AG04449 (cell line): ENCODE results near the gene EEF1A1.
"Not testable (repeated sequence)": the region's sequence is repeated elsewhere in the genome, so short reads cannot be mapped to it uniquely, and the experiment has no call there.

Experiments used
- CTCF ChIA-PET: fragments of 350-600 bp; formaldehyde crosslinking; extraction: SDS; loops from one replicate; lab custom pipeline; 2021; ENCODE audit warnings: antibody characterized with exemption; lab: Yijun Ruan, JAX
- POLR2A ChIA-PET: fragments of 400-600, 350-600 bp; formaldehyde crosslinking; extraction: SDS; loops from one replicate; lab custom pipeline; 2020; ENCODE audit warnings: antibody characterized with exemption, inconsistent platforms; lab: Yijun Ruan, JAX
- DNase-seq: peaks from one replicate; pipeline ENCODE4 v3.0.0-alpha.2; 2010; ENCODE audit warnings: low read depth, low spot score
- H3K4me3 ChIP-seq: 2 replicates; pipeline ENCODE4 v1.5.1; 2011; ENCODE audit warnings: low read depth, mild to moderate bottlenecking, control low read depth, low read length
- TF ChIP-seq, protein P1 (sequence below): IDR thresholded peaks from one replicate; pipeline ENCODE4 v1.5.1; 2011; ENCODE audit warnings: mild to moderate bottlenecking, moderate library complexity, low read length, control low read depth, inconsistent platforms; ENCODE audit not compliant: insufficient read depth; ENCODE audit errors: missing control alignments

Gene EEF1A1

GRCh38 chr6:73509851-73510250, 11.0 kb downstream of the EEF1A1 start:
- POLR2A ChIA-PET, result interaction anchor here (1.1 kb wide), 1 partner anchor 12 kb away, joined by 3 read pairs; no protein-coding TSS in a partner anchor
- TF ChIP-seq, protein P1, sequence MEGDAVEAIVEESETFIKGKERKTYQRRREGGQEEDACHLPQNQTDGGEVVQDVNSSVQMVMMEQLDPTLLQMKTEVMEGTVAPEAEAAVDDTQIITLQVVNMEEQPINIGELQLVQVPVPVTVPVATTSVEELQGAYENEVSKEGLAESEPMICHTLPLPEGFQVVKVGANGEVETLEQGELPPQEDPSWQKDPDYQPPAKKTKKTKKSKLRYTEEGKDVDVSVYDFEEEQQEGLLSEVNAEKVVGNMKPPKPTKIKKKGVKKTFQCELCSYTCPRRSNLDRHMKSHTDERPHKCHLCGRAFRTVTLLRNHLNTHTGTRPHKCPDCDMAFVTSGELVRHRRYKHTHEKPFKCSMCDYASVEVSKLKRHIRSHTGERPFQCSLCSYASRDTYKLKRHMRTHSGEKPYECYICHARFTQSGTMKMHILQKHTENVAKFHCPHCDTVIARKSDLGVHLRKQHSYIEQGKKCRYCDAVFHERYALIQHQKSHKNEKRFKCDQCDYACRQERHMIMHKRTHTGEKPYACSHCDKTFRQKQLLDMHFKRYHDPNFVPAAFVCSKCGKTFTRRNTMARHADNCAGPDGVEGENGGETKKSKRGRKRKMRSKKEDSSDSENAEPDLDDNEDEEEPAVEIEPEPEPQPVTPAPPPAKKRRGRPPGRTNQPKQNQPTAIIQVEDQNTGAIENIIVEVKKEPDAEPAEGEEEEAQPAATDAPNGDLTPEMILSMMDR, result no peak
- no peak for DNase-seq
- no peak overlapping the region for H3K4me3 ChIP-seq
- CTCF ChIA-PET, result no interaction called here

DNA sequence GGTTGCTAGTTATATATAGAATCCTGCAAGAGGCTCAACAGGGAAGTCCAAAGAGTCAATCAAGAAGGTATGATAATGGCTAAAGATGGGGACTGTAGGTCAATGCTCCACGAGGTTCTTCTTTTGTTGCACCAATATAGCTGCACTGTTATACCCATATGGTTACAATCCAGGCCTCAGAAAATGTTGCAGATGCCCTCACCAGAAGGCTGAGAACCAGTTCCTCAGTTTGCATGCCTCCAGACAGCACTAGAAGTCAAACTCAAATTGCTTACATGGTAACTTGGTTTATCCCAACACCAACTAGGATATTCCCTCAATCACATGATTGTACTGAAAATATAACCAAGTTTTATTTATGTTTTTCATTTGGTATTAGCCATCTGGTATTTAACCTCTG, 12.1 kb downstream of the EEF1A1 start:
- TF ChIP-seq, protein P1, result no peak
- POLR2A ChIA-PET, result no interaction called here
- CTCF ChIA-PET, result interaction anchor here (0.7 to 1.6 kb wide), 2 partner anchors 102 to 144 kb away, joined by 3 to 4 read pairs; no protein-coding TSS in a partner anchor
- H3K4me3 ChIP-seq, result no peak overlapping the region
- DNase-seq, result no peak

DNA sequence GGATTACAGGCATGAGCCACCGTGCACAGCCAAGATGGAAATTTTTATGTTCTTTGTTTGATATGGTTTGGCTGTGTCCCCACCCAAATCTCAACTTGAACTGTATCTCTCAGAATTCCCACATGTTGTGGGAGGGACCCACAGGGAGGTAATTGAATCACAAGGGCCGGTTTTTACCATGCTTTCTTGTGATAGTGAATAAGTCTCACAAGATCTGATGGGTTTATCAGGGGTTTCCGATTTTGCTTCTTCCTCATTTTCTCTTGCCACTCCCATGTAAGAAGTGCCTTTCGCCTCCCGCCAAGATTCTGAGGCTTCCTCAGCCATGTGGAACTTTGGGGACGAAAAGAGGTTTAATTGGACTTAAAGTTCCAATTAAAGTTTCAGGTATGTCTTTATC, 14.6 kb downstream of the EEF1A1 start:
- DNase-seq, result no peak
- POLR2A ChIA-PET, result no interaction called here
- no peak overlapping the region for H3K4me3 ChIP-seq
- CTCF ChIA-PET, result interaction anchor here (1.4 kb wide), 1 partner anchor 105 kb away, joined by 8 read pairs; no protein-coding TSS in a partner anchor
- TF ChIP-seq, protein P1, result no peak

GRCh38 chr6:73505705-73506104, 15.1 kb downstream of the EEF1A1 start:
- DNase-seq, H3K4me3 ChIP-seq, POLR2A ChIA-PET: not testable (repeated sequence)
- CTCF ChIA-PET, result interaction anchor here (1.4 kb wide), 1 partner anchor 105 kb away, joined by 8 read pairs; no protein-coding TSS in a partner anchor

- ChIA-PET POLR2A (no interaction called here), CTCF (interaction anchor here (1.4 kb wide), 1 partner anchor 106 kb away, joined by 8 read pairs; no protein-coding TSS in a partner anchor)
- DNase-seq, result no peak
- H3K4me3 ChIP-seq, result no peak overlapping the region
- TF ChIP-seq, protein P1, result no peak
These were observed 15.7 kb downstream of the EEF1A1 start for GRCh38 chr6:73505142-73505541.

DNA sequence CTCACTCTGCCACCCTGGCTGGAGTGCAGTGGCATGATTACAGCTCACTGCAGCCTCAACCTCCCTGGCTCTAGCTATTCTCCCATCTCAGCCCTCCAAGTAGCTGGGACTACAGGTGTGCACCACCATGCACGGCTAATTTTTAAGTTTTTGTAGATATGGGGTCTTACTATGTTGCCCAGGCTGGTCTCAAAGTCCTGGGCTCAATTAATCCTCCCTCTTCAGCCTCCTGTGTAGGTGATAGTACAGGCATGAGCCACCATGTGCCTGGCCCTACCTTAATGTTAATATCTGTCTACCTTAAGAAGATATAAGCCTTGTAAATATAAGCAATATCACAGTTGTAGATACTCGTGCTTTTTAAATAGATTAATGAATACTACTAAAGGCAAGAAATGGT, 16.7 kb downstream of the EEF1A1 start:
- TF ChIP-seq, protein P1, result no peak
- ChIA-PET POLR2A (no interaction called here), CTCF (interaction anchor here (1.3 kb wide), 1 partner anchor 11 kb away, joined by 3 read pairs; no protein-coding TSS in a partner anchor)
- no peak for DNase-seq
- no peak overlapping the region for H3K4me3 ChIP-seq
